GM12878 (cell line): ENCODE measurements around the gene PHC2. TPM values are rescaled to one million over a fixed set of nuclear protein-coding genes. Genes with fewer than 3 reads are reported as not detected.

Experiments used
- ATAC-seq: fragments of 200-7000 bp; cut with Tn5 transposase; 3 replicates; pipeline ENCODE4 v1.9.1; 2020; ENCODE audit warnings: mild to moderate bottlenecking, moderate library complexity
- BruUV-seq: library from RNA; stranded (reverse); fragments of 400-500 nt; replicated peaks from 2 replicates; lab custom pipeline; 2021; lab: Mats Ljungman, UMichigan
- CTCF ChIA-PET: fragments of 300-600 bp; sonication (Branson Sonifier 250); formaldehyde crosslinking; extraction: SDS; loops from one replicate; lab custom pipeline; 2021; ENCODE audit warnings: inconsistent platforms; lab: Yijun Ruan, JAX
- POLR2A ChIA-PET: fragments of 350-600 bp; formaldehyde crosslinking; extraction: SDS; loops from one replicate; lab custom pipeline; 2021; ENCODE audit warnings: inconsistent platforms; lab: Charles Lee
- RAD21 ChIA-PET: fragments of 300-600 bp; sonication (Branson Sonifier 250); formaldehyde crosslinking; loops from one replicate; lab custom pipeline; 2023; ENCODE audit warnings: antibody characterized with exemption; ENCODE audit not compliant: unreplicated experiment; lab: Charles Lee
- SMC1A ChIA-PET: fragments of 300-600 bp; sonication (Branson Sonifier 250); formaldehyde crosslinking; loops from one replicate; lab custom pipeline; 2023; ENCODE audit not compliant: unreplicated experiment, uncharacterized antibody; lab: Charles Lee
- DNase-seq: peaks from one replicate; pipeline ENCODE4 v3.0.0-alpha.2; 2011; ENCODE audit warnings: low read depth, low spot score
- FAIRE-seq: peaks from 3 replicates; lab custom pipeline; 2011; peaks lifted over from hg19 to GRCh38; lab: Jason Lieb, UNC
- H2AFZ ChIP-seq: 2 replicates; pipeline ENCODE4 v1.6.0; 2011; ENCODE audit warnings: low read depth, low read length, control low read depth; ENCODE audit not compliant: control insufficient read depth
- H3K27ac ChIP-seq: 2 replicates; pipeline ENCODE4 v1.5.1; 2011; ENCODE audit warnings: control low read depth; ENCODE audit not compliant: control insufficient read depth, insufficient read depth
- H3K27me3 ChIP-seq, 2 experiments: replicated peaks in 1 of 2; 2 replicates each; pipeline versions ENCODE4 v1.6.0 to v1.6.1; 2011; ENCODE audit warnings: low read length in 1 of 2; ENCODE audit not compliant: control insufficient read depth in 2 of 2, insufficient read depth in 2 of 2
- H3K36me3 ChIP-seq, 2 experiments: 2 replicates each; pipeline ENCODE4 v1.5.1; 2011; ENCODE audit warnings: low read length in 1 of 2; ENCODE audit not compliant: control insufficient read depth in 2 of 2, insufficient read depth in 2 of 2
- H3K4me1 ChIP-seq: 2 replicates; pipeline ENCODE4 v1.6.1; 2011; ENCODE audit warnings: mild to moderate bottlenecking, low read length, moderate library complexity, mixed read lengths; ENCODE audit not compliant: control insufficient read depth, insufficient read depth
- H3K4me2 ChIP-seq: 2 replicates; pipeline ENCODE4 v1.6.0; 2011; ENCODE audit warnings: control low read depth; ENCODE audit not compliant: control insufficient read depth, insufficient read depth
- H3K4me3 ChIP-seq: fragments of 200-600 bp; sonication (generic); 2 replicates; pipeline ENCODE4 v1.5.1; 2016
- H3K79me2 ChIP-seq: 2 replicates; pipeline ENCODE4 v1.6.0; 2011; ENCODE audit warnings: low read length; ENCODE audit not compliant: control insufficient read depth, insufficient read depth
- H3K9ac ChIP-seq: 2 replicates; pipeline ENCODE4 v1.8.0; 2011; ENCODE audit warnings: low read length, control low read depth, mixed read lengths; ENCODE audit not compliant: control insufficient read depth, insufficient read depth
- H3K9me3 ChIP-seq: replicated peaks from 3 replicates; pipeline ENCODE4 v1.5.1; 2011; ENCODE audit warnings: mild to moderate bottlenecking, low read length; ENCODE audit not compliant: control insufficient read depth, insufficient read depth
- H4K20me1 ChIP-seq: 2 replicates; pipeline ENCODE4 v1.6.0; 2011; ENCODE audit not compliant: control insufficient read depth, insufficient read depth
- BCL3 ChIP-seq: IDR thresholded peaks from 2 replicates; pipeline ENCODE4 v1.6.1; 2011; ENCODE audit warnings: borderline replicate concordance, low read depth, mild to moderate bottlenecking, moderate library complexity, low read length; ENCODE audit not compliant: insufficient read depth, poor library complexity, severe bottlenecking
- FOXK2 ChIP-seq: fragments of 450-650 bp; IDR thresholded peaks from 2 replicates; pipeline ENCODE4 v1.6.1; 2017; ENCODE audit warnings: mild to moderate bottlenecking, moderate library complexity
- HDAC6 ChIP-seq: fragments of 200-600 bp; sonication (generic); IDR thresholded peaks from one replicate; pipeline ENCODE4 v1.8.0; 2017; ENCODE audit warnings: antibody characterized with exemption; ENCODE audit not compliant: unreplicated experiment
- JUNB ChIP-seq: IDR thresholded peaks from 2 replicates; pipeline ENCODE4 v1.6.1; 2016; ENCODE audit warnings: antibody characterized with exemption, mild to moderate bottlenecking
- KLF5 ChIP-seq: fragments of 450-650 bp; IDR thresholded peaks from 2 replicates; pipeline ENCODE4 v1.6.1; 2014; ENCODE audit warnings: mild to moderate bottlenecking; ENCODE audit not compliant: partially characterized antibody
- MEF2A ChIP-seq: IDR thresholded peaks from 2 replicates; pipeline ENCODE4 v1.6.1; 2011; ENCODE audit warnings: low read depth, mild to moderate bottlenecking, low read length, moderate library complexity; ENCODE audit not compliant: insufficient read depth
- RCOR1 ChIP-seq: conservative IDR thresholded peaks from 2 replicates; pipeline ENCODE4 v1.6.1; 2012; ENCODE audit warnings: low read depth, low read length, improper control_type of control experiment
- SIN3A ChIP-seq: IDR thresholded peaks from 2 replicates; pipeline ENCODE4 v1.6.1; 2012; ENCODE audit warnings: low read depth, low read length, improper control_type of control experiment
- SP1 ChIP-seq: IDR thresholded peaks from one replicate; pipeline ENCODE4 v1.6.1; 2011; ENCODE audit warnings: low read depth, low read length
- TBL1XR1 ChIP-seq: IDR thresholded peaks from 2 replicates; pipeline ENCODE4 v1.6.1; 2012; ENCODE audit warnings: low read depth, low read length, improper control_type of control experiment
- WGBS: methylation state at CpG from one replicate; pipeline ENCODE4 v1.1.6; 2016; ENCODE audit warnings: low lambda C conversion rate; ENCODE audit not compliant: insufficient replicate concordance, insufficient coverage; ENCODE audit errors: missing lambda C conversion rate; 5-methylcytosine and 5-hydroxymethylcytosine counted together
- in situ Hi-C: fragments of 300-500 bp; cut with MboI; formaldehyde crosslinking; loops from 9 replicates; pipeline ENCODE4 v1.14.3; 2018; ENCODE audit warnings: mixed read lengths
- intact Hi-C: fragments of 100-400 bp; cut with micrococcal nuclease; formaldehyde crosslinking; loops from one replicate; pipeline ENCODE4 v1.14.2; 2022; ENCODE audit not compliant: unreplicated experiment
- polyA plus RNA-seq, 11 experiments: library from polyadenylated mRNA; depleted of rRNA in 4 of 11; unstranded in 6 of 11; stranded (reverse) in 5 of 11; fragments of >200 nt; fragmentation: Nextera tagmentation in 4 of 11; fragmentation: Illumina TruSeq in 1 of 11; extraction: Ambion mirVana in 4 of 11; extraction: Trizol in 1 of 11; gene quantifications; 1 replicate in 1 of 11; 2 replicates in 10 of 11; pipeline versions ENCODE4 v1.2.1 to v1.2.3, GENCODE V29; 2011 to 2016; ENCODE audit warnings: inconsistent platforms in 2 of 11, missing spikeins in 2 of 11, low read depth in 1 of 11
- total RNA-seq, 4 experiments: library from RNA; depleted of rRNA in 3 of 4; stranded (reverse); fragments of >200 nt in 3 of 4; fragmentation: Illumina TruSeq in 1 of 4; extraction: Trizol in 1 of 4; gene quantifications; 2 replicates each; pipeline versions ENCODE4 v1.2.1 to v1.2.3, GENCODE V29; 2013 to 2021
- TF ChIP-seq, protein P1 (sequence below): fragments of 450-650 bp; formaldehyde crosslinking; IDR thresholded peaks from 2 replicates; pipeline ENCODE4 v1.4.0; 2022; ENCODE audit warnings: mild to moderate bottlenecking, moderate library complexity
- TF ChIP-seq, protein P2 (sequence below): fragments of 450-650 bp; IDR thresholded peaks from 2 replicates; pipeline ENCODE4 v1.6.1; 2017; ENCODE audit warnings: mild to moderate bottlenecking, moderate library complexity
- TF ChIP-seq, protein P3 (sequence below): fragments of 450-650 bp; IDR thresholded peaks from 2 replicates; pipeline ENCODE4 v1.6.1; 2017; ENCODE audit warnings: mild to moderate bottlenecking

PHC2 gene
- total and polyA plus RNA-seq, 10 of the 15 experiments (the other 5 are each of a cell fraction or from before 2014, with no cell fraction given): 2.0 to 35.9 (median 16.4) TPM

DNA sequence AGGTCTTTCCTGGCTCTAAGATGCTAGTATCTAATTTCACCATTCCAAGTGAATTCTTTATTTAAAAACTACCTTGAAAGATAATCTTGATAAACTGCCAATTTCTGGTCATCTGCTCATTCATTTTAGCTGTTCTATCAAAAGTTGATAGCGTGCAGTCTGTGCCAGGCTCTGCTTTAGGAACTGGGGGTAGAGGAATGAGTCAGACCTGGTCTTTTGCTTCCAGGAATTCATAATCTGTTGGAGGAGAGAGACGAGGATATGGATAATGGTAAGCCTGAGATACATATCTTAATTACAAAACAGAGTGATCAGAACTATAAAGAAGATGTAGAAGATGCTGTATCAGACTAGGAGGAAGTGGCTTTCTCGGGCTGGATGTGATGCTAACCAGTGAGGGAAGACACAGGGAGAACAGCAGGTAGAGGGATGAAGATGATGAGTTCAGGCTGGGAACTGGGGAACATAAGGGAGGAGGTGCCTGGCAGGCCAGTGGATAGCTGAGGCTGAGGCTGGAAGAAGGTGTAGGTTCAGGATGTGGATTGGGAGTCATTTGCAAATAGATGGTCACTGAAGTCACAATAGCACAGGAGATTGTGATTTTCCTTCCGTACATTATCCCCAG, 12.3 kb upstream of the PHC2 start:
- H3K9ac ChIP-seq: no peak overlapping the region
- H3K27ac ChIP-seq: no peak overlapping the region
- H3K9me3 ChIP-seq: no peaks in the 10 kb centered on the region; the same call in 1 of the 3 replicates
- H3K27me3 ChIP-seq: peaks cover 4 to 5% of the 10 kb centered on the region in 2 experiments; a peak in 3 of 4 replicates
- no TSS peak for BruUV-seq
- CTCF ChIA-PET: no interaction called here
- RAD21 ChIA-PET: no interaction called here
- SMC1A ChIA-PET: interaction anchor here (1.2 kb wide), 1 partner anchor 16 kb away, joined by 3 read pairs; no protein-coding TSS in a partner anchor
- POLR2A ChIA-PET: interaction anchor here (1.0 kb wide), 1 partner anchor 12 kb away, joined by 3 read pairs; no protein-coding TSS in a partner anchor
- no peaks in the 10 kb centered on the region for H3K36me3 ChIP-seq
- ATAC-seq: no peak
- no peak overlapping the region for H3K4me2 ChIP-seq
- no peak overlapping the region for H3K4me3 ChIP-seq
- H3K4me1 ChIP-seq: no peaks in the 10 kb centered on the region; the same call in 1 of the 2 replicates
- 24% methylated on average over 4 of the region's 4 CpGs for WGBS
- H3K79me2 ChIP-seq: no peaks in the 10 kb centered on the region
- no peak for DNase-seq
- H2AFZ ChIP-seq: no peak overlapping the region
- H4K20me1 ChIP-seq: no peaks in the 10 kb centered on the region; the same call in 1 of the 2 replicates
- FAIRE-seq: no peak
- in situ Hi-C loops: no loop called here
- intact Hi-C loops: no loop called here
- TF ChIP-seq FOXK2: no peak
- no peak for TF ChIP-seq RCOR1
- TF ChIP-seq SIN3A: no peak
- no peak for TF ChIP-seq MEF2A
- TF ChIP-seq, protein P1, sequence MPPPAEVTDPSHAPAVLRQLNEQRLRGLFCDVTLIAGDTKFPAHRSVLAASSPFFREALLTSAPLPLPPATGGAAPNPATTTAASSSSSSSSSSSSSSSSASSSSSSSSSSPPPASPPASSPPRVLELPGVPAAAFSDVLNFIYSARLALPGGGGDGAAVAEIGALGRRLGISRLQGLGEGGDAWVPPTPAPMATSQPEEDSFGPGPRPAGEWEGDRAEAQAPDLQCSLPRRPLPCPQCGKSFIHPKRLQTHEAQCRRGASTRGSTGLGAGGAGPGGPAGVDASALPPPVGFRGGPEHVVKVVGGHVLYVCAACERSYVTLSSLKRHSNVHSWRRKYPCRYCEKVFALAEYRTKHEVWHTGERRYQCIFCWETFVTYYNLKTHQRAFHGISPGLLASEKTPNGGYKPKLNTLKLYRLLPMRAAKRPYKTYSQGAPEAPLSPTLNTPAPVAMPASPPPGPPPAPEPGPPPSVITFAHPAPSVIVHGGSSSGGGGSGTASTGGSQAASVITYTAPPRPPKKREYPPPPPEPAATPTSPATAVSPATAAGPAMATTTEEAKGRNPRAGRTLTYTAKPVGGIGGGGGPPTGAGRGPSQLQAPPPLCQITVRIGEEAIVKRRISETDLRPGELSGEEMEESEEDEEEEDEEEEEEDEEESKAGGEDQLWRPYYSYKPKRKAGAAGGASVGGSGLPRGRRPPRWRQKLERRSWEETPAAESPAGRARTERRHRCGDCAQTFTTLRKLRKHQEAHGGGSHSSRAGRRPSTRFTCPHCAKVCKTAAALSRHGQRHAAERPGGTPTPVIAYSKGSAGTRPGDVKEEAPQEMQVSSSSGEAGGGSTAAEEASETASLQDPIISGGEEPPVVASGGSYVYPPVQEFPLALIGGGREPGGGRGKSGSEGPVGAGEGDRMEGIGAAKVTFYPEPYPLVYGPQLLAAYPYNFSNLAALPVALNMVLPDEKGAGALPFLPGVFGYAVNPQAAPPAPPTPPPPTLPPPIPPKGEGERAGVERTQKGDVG: no peak
- TF ChIP-seq, protein P2, sequence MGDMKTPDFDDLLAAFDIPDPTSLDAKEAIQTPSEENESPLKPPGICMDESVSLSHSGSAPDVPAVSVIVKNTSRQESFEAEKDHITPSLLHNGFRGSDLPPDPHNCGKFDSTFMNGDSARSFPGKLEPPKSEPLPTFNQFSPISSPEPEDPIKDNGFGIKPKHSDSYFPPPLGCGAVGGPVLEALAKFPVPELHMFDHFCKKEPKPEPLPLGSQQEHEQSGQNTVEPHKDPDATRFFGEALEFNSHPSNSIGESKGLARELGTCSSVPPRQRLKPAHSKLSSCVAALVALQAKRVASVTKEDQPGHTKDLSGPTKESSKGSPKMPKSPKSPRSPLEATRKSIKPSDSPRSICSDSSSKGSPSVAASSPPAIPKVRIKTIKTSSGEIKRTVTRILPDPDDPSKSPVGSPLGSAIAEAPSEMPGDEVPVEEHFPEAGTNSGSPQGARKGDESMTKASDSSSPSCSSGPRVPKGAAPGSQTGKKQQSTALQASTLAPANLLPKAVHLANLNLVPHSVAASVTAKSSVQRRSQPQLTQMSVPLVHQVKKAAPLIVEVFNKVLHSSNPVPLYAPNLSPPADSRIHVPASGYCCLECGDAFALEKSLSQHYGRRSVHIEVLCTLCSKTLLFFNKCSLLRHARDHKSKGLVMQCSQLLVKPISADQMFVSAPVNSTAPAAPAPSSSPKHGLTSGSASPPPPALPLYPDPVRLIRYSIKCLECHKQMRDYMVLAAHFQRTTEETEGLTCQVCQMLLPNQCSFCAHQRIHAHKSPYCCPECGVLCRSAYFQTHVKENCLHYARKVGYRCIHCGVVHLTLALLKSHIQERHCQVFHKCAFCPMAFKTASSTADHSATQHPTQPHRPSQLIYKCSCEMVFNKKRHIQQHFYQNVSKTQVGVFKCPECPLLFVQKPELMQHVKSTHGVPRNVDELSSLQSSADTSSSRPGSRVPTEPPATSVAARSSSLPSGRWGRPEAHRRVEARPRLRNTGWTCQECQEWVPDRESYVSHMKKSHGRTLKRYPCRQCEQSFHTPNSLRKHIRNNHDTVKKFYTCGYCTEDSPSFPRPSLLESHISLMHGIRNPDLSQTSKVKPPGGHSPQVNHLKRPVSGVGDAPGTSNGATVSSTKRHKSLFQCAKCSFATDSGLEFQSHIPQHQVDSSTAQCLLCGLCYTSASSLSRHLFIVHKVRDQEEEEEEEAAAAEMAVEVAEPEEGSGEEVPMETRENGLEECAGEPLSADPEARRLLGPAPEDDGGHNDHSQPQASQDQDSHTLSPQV: no peak
- no peak for TF ChIP-seq SP1
- TF ChIP-seq, protein P3, sequence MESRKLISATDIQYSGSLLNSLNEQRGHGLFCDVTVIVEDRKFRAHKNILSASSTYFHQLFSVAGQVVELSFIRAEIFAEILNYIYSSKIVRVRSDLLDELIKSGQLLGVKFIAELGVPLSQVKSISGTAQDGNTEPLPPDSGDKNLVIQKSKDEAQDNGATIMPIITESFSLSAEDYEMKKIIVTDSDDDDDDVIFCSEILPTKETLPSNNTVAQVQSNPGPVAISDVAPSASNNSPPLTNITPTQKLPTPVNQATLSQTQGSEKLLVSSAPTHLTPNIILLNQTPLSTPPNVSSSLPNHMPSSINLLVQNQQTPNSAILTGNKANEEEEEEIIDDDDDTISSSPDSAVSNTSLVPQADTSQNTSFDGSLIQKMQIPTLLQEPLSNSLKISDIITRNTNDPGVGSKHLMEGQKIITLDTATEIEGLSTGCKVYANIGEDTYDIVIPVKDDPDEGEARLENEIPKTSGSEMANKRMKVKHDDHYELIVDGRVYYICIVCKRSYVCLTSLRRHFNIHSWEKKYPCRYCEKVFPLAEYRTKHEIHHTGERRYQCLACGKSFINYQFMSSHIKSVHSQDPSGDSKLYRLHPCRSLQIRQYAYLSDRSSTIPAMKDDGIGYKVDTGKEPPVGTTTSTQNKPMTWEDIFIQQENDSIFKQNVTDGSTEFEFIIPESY: no peak
- TF ChIP-seq TBL1XR1: no peak
- no peak for TF ChIP-seq KLF5
- TF ChIP-seq HDAC6: no peak
- TF ChIP-seq BCL3: no peak
- TF ChIP-seq JUNB: no peak
